Sigmoid colon (tissue), 4 donors: Measurements from ENCODE around the gene LMF1.

Source experiments
- EP300 ChIP-seq, 4 donors: sonication (generic); formaldehyde crosslinking; IDR thresholded peaks; one replicate each; pipeline ENCODE4 v1.6.1; 2017; ENCODE audit warnings: antibody characterized with exemption in 4 of 4
- POLR2A ChIP-seq, 2 donors: fragments of 450-650 bp; IDR thresholded peaks; one replicate each; pipeline ENCODE4 v1.6.1; 2016; ENCODE audit warnings: antibody characterized with exemption in 2 of 2, mild to moderate bottlenecking in 2 of 2, moderate library complexity in 2 of 2
- POLR2AphosphoS5 ChIP-seq, 4 donors: sonication (generic); formaldehyde crosslinking; IDR thresholded peaks; one replicate each; pipeline ENCODE4 v1.6.1; 2017; ENCODE audit warnings: antibody characterized with exemption in 4 of 4
- TF ChIP-seq, protein P1 (sequence below), 4 experiments: fragments of 450-650 bp in 3 of 4; fragments of 200-600 bp in 1 of 4; IDR thresholded peaks; one replicate each; pipeline ENCODE4 v1.5.1; 2016 to 2019; ENCODE audit warnings: antibody characterized with exemption in 4 of 4, mild to moderate bottlenecking in 3 of 4, moderate library complexity in 2 of 4

GRCh38 chr16:866252-866896 lies 104.4 kb downstream of the LMF1 start:
- TF ChIP-seq, protein P1, sequence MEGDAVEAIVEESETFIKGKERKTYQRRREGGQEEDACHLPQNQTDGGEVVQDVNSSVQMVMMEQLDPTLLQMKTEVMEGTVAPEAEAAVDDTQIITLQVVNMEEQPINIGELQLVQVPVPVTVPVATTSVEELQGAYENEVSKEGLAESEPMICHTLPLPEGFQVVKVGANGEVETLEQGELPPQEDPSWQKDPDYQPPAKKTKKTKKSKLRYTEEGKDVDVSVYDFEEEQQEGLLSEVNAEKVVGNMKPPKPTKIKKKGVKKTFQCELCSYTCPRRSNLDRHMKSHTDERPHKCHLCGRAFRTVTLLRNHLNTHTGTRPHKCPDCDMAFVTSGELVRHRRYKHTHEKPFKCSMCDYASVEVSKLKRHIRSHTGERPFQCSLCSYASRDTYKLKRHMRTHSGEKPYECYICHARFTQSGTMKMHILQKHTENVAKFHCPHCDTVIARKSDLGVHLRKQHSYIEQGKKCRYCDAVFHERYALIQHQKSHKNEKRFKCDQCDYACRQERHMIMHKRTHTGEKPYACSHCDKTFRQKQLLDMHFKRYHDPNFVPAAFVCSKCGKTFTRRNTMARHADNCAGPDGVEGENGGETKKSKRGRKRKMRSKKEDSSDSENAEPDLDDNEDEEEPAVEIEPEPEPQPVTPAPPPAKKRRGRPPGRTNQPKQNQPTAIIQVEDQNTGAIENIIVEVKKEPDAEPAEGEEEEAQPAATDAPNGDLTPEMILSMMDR (IDR thresholded peaks at IDR 0.05) = no peak
- TF ChIP-seq POLR2A (IDR thresholded peaks at IDR 0.05) (no peak), EP300 (IDR thresholded peaks at IDR 0.05) (no peak), POLR2AphosphoS5 (IDR thresholded peaks at IDR 0.05) (no peak)
